ENCODE data around the gene FAM234B.

GRCh38 chr12:12999959-13000615 lies 44.1 kb upstream of the FAM234B start, which contains the start of gene HEBP1:
- peak; percentile 58 for TF ChIP-seq POLR2A (IDR thresholded peaks at IDR 0.05; ENCODE audit: low read length)
- no peak for TF ChIP-seq GATA1 (IDR thresholded peaks at IDR 0.05; ENCODE audit: low read depth, low read length)
